ENCODE results near the gene THAP8.

- TF ChIP-seq CTCF (optimal IDR thresholded peaks at IDR 0.05 in 1 of 3, IDR thresholded peaks at IDR 0.05 in 1 of 3, conservative IDR thresholded peaks at IDR 0.05 in 1 of 3; ENCODE audit: extremely low read depth in 1 of 3, insufficient read depth in 2 of 3, low read length in 3 of 3) = no peak
- no peak for TF ChIP-seq EZH2 (IDR thresholded peaks at IDR 0.05; ENCODE audit: low read length)
Measured at GRCh38 chr19:36025541-36025940, 28.5 kb downstream of the THAP8 start.

All from keratinocyte (primary cell).